Small intestine (tissue), 7 donors: Measurements from ENCODE around the gene SPDEF. TPM values are rescaled to one million over a fixed set of nuclear protein-coding genes. Genes with fewer than 3 reads are reported as not detected.

Experiments used
- DNase-seq, 2 donors: peaks; one replicate each; pipeline versions ENCODE4 v3.0.0 to v3.0.0-alpha.2; 2013
- FAIRE-seq: peaks from 2 replicates; lab custom pipeline; 2012; peaks lifted over from hg19 to GRCh38; lab: Jason Lieb, UNC
- H3K27ac ChIP-seq, 3 donors: one replicate each; pipeline ENCODE4 v1.5.1; 2013; ENCODE audit warnings: low read length in 2 of 3, mild to moderate bottlenecking in 2 of 3, control low read depth in 1 of 3, inconsistent platforms in 1 of 3, low read depth in 1 of 3, moderate library complexity in 1 of 3
- H3K27me3 ChIP-seq, 3 donors: one replicate each; pipeline ENCODE4 v1.6.1; 2013; ENCODE audit warnings: low read length in 3 of 3, inconsistent platforms in 1 of 3; ENCODE audit not compliant: control insufficient read depth in 3 of 3, insufficient read depth in 3 of 3
- H3K36me3 ChIP-seq, 3 donors: one replicate each; pipeline ENCODE4 v1.6.1; 2013; ENCODE audit warnings: low read length in 3 of 3, inconsistent platforms in 1 of 3, low read depth in 1 of 3, mild to moderate bottlenecking in 1 of 3, moderate library complexity in 1 of 3; ENCODE audit not compliant: control insufficient read depth in 3 of 3, insufficient read depth in 2 of 3
- H3K4me1 ChIP-seq, 3 donors: one replicate each; pipeline ENCODE4 v1.6.1; 2013; ENCODE audit warnings: low read length in 2 of 3, inconsistent platforms in 1 of 3, low read depth in 1 of 3, mild to moderate bottlenecking in 1 of 3, moderate library complexity in 1 of 3; ENCODE audit not compliant: control insufficient read depth in 3 of 3, insufficient read depth in 2 of 3
- H3K4me3 ChIP-seq, 3 donors: one replicate each; pipeline ENCODE4 v1.5.1; 2013; ENCODE audit warnings: low read length in 3 of 3, control low read depth in 1 of 3, inconsistent platforms in 1 of 3, low read depth in 1 of 3, mild to moderate bottlenecking in 1 of 3, moderate library complexity in 1 of 3
- H3K9me3 ChIP-seq, 2 donors: one replicate each; pipeline ENCODE4 v1.6.1; 2013; ENCODE audit warnings: low read depth in 1 of 2, low read length in 1 of 2; ENCODE audit not compliant: control insufficient read depth in 2 of 2, insufficient read depth in 1 of 2
- WGBS, 3 donors: extraction: QIAGEN DNeasy Blood & Tissue Kit; methylation state at CpG; one replicate each; pipeline ENCODE4 v1.1.7; 2013; 5-methylcytosine and 5-hydroxymethylcytosine counted together
- polyA plus RNA-seq, 4 donors: library from polyadenylated mRNA; stranded (reverse) in 3 of 4; unstranded in 1 of 4; fragments of 200-250 nt in 3 of 4; fragments of 120-200 nt in 1 of 4; gene quantifications; one replicate each; pipeline versions ENCODE4 v1.2.1 to v1.2.3, GENCODE V29; 2013
- donor health status: healthy with polysubstance abuse.
- donor health status: control.
- donor health status: control.
- donor health status: Bipolar disorder and iron deficiency.
- donor health status: healthy.

Gene SPDEF
- polyA plus RNA-seq, 4 donors: 10.9 to 20.6 (median 16.7) TPM

DNA sequence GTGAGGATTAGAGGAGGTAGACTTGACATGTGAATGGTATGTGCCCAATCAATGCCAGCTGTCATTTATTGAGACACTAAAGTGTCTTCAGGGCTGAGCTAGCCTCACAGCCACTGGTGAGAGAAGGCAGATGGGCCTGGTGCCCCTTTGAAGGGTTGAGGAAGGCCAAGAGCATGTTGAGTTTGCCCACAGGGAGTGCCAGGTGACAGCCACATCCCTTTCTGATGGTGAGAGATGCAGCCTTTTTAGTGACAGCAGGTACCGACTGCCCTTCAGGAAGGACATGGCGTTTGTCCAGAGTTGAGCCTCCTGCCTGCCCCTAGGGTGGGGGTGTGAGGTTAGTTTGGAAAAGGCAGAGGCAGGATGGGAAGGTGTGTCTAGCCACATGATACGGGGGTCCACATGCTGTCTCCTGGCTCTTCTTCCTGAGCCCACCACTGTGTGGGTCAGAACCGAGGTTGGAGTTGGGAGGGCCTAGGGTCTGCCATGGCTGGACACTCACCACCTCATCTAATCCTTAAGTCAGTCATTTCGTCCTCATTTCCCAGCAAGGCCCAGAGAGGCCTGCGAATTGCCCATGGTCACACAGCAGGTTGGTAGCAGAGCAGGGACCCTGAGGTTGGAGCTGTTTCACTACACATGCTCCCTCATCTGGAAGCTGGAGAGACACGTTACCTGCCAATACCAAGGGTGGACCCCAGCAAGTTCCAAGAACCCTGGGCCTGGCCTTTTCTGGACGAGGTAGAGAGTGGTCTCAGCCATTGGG lies 32.5 kb downstream of the SPDEF start:
- DNase-seq (no peak), FAIRE-seq (no peak)
- no peaks in the 10 kb centered on the region for H3K36me3 ChIP-seq
- peaks cover 0 to 8% (median 0%) of the 10 kb centered on the region in 3 donors for H3K4me1 ChIP-seq
- no peak overlapping the region for H3K4me3 ChIP-seq
- H3K27ac ChIP-seq: no peak overlapping the region
- 81 to 86% (median 82%) methylated on average over 8 of the region's 8 CpGs for WGBS, 3 donors
- H3K27me3 ChIP-seq: no peaks in the 10 kb centered on the region
- H3K9me3 ChIP-seq: no peaks in the 10 kb centered on the region

- Histone ChIP-seq H3K4me3 (no peak overlapping the region), H3K36me3 (no peaks in the 10 kb centered on the region), H3K27ac (no peak overlapping the region), H3K9me3 (no peaks in the 10 kb centered on the region), H3K27me3 (no peaks in the 10 kb centered on the region), H3K4me1 (peaks cover 0 to 8% (median 0%) of the 10 kb centered on the region in 3 donors)
- DNase-seq (no peak), FAIRE-seq (no peak)
- WGBS, 3 donors: 63 to 79% (median 77%) methylated on average over 10 of the region's 10 CpGs
Observed at GRCh38 chr6:34522761-34523160, 33.4 kb downstream of the SPDEF start.

- Histone ChIP-seq H3K9me3 (no peaks in the 10 kb centered on the region), H3K36me3 (no peaks in the 10 kb centered on the region), H3K4me3 (no peak overlapping the region), H3K27me3 (no peaks in the 10 kb centered on the region), H3K27ac (no peak overlapping the region), H3K4me1 (peaks cover 0 to 4% (median 0%) of the 10 kb centered on the region in 3 donors)
- FAIRE-seq: no peak
- no peak for DNase-seq
- WGBS, 3 donors: 83 to 93% (median 87%) methylated on average over 28 of the region's 28 CpGs
Observed at GRCh38 chr6:34521463-34522285, 34.5 kb downstream of the SPDEF start.

DNA sequence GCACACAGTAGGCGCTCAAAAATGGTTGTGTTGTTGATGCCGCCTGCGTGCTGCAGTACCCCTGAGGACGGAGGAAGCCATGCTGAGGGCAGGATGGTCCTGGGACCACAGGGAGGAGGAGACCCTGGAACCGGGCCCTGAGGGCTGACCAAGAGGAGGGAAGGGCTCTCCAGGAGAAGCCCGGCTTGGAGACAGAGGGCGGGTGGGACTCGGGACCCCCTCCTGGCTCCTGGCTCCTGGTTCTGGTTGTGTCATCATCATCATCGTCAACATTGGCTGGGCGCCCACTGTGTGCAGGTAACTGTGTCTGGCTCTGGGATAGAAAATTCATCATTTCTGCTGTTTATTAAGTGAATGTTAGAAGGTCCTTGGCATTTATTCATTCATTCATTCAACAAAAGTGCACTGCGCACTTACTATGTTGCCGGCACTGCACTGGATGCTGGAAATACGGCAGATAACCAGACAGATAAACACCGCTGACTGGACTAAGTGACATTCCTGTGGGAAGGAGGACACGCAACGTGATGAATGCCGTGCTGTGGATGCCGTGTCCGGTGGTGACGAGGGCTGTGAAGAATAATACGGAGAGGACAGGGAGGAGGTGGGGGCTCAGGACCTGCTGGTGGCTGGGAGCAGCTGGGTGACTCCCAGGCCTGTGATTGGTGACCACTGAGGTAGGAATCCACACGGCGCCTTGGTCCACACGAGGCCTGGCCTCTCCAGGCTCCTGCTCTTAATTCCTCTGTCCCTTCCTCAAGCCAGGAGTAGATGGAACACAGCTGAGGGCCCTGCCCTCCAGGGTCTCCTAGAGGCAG lies 35.3 kb downstream of the SPDEF start:
- FAIRE-seq (no peak), DNase-seq (no peak)
- peaks cover 0 to 5% (median 0%) of the 10 kb centered on the region in 3 donors for H3K27me3 ChIP-seq
- H3K4me3 ChIP-seq: no peak overlapping the region
- WGBS, 3 donors: 81 to 87% (median 86%) methylated on average over 19 to 24 of the region's 24 CpGs
- H3K4me1 ChIP-seq: no peaks in the 10 kb centered on the region
- H3K9me3 ChIP-seq: no peaks in the 10 kb centered on the region
- H3K36me3 ChIP-seq: no peaks in the 10 kb centered on the region
- no peak overlapping the region for H3K27ac ChIP-seq

DNA sequence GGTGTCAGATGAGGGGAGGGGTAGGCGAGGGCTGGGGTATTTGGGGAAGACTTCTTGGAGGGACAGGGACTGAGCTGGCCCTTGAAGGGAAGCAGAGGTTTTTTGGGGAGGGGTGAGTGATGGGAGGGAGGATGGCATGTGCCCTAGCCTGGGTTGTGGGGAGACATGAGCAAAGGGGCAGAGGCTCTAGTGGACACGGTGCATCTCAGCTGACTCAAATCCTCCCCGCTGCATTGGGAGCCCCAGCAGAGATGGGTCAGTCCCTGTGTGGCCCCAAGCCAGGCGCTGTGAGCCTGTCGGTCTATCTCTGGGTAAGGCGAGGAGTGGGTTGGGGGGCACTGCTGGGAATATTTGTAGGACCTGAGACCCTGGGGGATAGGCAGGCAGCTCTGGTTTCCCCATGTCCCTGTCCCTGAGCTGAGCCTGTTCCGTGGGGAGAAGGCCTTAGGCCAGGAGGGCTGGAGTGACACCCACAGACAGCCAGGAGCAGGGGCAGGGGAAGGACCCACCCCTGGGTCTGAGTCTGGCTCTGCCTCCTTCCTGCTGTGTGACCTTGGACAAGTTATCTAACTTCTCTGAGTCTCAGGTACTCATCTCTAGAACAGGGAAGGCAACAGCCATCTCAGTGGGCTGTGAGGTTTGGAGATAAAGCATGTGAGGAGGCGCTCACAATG lies 36.0 kb downstream of the SPDEF start:
- Histone ChIP-seq H3K36me3 (no peaks in the 10 kb centered on the region), H3K27me3 (peaks cover 0 to 11% (median 3%) of the 10 kb centered on the region in 3 donors), H3K4me1 (no peaks in the 10 kb centered on the region), H3K9me3 (no peaks in the 10 kb centered on the region), H3K27ac (no peak overlapping the region), H3K4me3 (no peak overlapping the region)
- WGBS, 3 donors: 89 to 91% (median 91%) methylated on average over 8 of the region's 8 CpGs
- FAIRE-seq (no peak), DNase-seq (no peak)

DNA sequence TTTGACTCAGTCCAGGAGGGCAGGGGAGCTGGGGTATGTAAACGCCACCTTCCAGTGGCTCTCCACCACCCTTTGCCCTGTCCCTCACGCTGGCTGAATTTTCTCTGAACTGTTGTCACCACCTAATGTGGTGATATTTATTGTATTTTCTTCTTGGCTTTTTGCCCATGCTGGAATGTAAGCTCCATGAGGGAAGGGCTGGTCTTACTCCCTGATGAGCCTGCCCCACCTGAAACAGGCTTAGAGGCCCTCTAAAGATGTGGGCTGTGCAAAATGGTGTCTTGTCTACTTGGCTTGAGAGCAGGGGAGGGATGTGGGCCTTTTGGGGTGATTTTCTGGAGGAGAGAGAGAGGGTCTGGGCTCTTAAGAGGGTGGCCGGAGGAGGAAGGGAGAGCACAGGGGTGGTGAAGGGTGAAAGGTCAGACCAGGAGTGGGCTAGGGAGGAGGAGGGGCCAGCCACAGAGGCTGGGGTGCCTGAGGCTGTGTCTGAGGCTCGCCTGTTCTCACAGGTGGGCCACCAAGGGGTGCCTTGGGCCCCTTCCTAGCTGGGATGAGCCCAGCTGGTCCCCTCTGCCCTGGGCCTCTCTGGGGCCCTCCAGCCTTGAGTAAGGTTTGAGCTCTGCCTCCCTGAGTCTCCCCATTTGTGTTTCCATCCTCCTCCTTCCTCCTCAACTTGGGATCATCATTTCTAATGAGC lies 37.3 kb downstream of the SPDEF start:
- H3K4me1 ChIP-seq: no peaks in the 10 kb centered on the region
- no peak overlapping the region for H3K4me3 ChIP-seq
- WGBS, 3 donors: 67 to 83% (median 69%) methylated on average over 3 to 4 of the region's 4 CpGs
- H3K9me3 ChIP-seq: no peaks in the 10 kb centered on the region
- peaks cover 0 to 24% (median 5%) of the 10 kb centered on the region in 3 donors for H3K27me3 ChIP-seq
- H3K36me3 ChIP-seq: no peaks in the 10 kb centered on the region
- no peak for DNase-seq
- no peak overlapping the region for H3K27ac ChIP-seq
- FAIRE-seq: no peak

DNA sequence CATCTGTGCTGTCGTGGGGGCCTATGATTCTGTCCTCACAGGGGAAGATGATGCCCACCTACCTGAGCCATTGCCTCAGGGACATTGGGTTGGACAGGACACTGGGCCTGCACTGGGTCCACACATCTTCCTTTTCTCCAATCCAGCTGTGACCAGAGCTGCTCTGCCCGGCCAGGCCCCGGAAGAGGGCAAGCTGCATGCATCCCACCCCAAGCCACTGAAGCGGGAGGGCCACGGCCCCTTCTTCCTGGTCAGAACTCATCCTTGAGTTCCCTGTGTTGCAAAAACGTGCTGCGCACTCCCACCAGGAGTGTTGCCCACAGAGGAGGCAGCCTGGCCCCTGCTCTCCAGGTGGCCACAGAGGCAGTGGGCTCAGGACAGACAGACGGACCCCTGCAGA lies 38.2 kb downstream of the SPDEF start:
- DNase-seq: no peak
- Histone ChIP-seq H3K4me1 (no peaks in the 10 kb centered on the region), H3K27me3 (peaks cover 0 to 25% (median 5%) of the 10 kb centered on the region in 3 donors), H3K27ac (no peak overlapping the region), H3K4me3 (no peak overlapping the region), H3K9me3 (no peaks in the 10 kb centered on the region), H3K36me3 (no peaks in the 10 kb centered on the region)
- FAIRE-seq: no peak
- 86 to 88% (median 88%) methylated on average over 8 of the region's 8 CpGs for WGBS, 3 donors
